PFSK-1 (cell line): ENCODE results near the gene ETV4.

ENCODE experiments used
- FOXP2 ChIP-seq: optimal IDR thresholded peaks from 2 replicates; pipeline ENCODE3; 2011; ENCODE audit warnings: borderline replicate concordance, control low read depth, inconsistent platforms; ENCODE audit not compliant: insufficient read depth; ENCODE audit errors: extremely low read length, extremely low read depth
- POLR2AphosphoS5 ChIP-seq: IDR thresholded peaks from 2 replicates; pipeline ENCODE4 v1.6.1; 2012; ENCODE audit warnings: low read depth, mild to moderate bottlenecking, control low read depth, low read length, moderate library complexity
- REST ChIP-seq, 2 experiments: IDR thresholded peaks; 2 replicates each; pipeline versions ENCODE4 v1.6.1 to v1.8.0; 2011 to 2012; ENCODE audit warnings: low read depth in 2 of 2, low read length in 2 of 2, control low read depth in 1 of 2, inconsistent platforms in 1 of 2, mild to moderate bottlenecking in 1 of 2, moderate library complexity in 1 of 2; ENCODE audit not compliant: insufficient read depth in 1 of 2
- SIN3A ChIP-seq: IDR thresholded peaks from 2 replicates; pipeline ENCODE4 v1.6.1; 2012; ENCODE audit warnings: mild to moderate bottlenecking, low read length, moderate library complexity, borderline replicate concordance; ENCODE audit not compliant: insufficient read depth
- TAF1 ChIP-seq: IDR thresholded peaks from 2 replicates; pipeline ENCODE4 v1.6.1; 2012; ENCODE audit warnings: low read length, control low read depth, borderline replicate concordance; ENCODE audit not compliant: insufficient read depth

ETV4 gene

DNA sequence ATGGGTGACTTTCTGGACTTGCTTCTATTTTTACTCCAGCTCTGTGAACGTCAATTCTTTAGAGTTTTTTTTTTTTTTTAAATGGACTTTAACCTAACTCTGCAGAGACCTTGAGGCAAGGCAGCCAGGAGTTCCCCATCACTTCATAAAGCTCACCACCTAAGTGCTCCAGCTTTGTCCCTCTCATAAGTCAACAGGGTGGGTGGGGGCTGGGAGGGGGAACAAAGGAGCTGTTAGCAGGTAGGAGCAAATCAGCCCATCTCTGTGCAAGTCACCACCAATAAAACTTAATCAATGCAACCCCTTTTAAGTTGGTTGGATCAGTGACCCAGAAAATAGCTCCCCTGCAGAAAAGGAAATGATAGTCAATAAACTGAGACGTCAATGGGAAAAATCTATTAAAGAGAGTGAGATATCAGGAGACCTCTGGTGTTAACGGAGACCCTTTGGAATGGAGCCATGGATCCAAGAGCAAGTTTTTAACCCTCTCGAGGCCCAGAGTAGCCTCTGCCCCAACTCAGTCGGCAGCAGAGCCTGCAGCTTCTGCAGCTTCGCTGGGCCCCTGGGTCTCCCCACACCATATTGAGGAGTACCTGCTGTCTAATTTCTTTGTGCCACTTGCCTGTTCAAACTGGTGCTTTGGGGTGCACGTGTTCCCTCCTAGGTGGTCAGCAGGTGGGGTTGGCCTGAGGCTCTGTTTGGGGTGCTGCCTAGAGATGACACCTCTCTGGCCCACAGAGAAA, 27.6 kb upstream of the ETV4 start:
- no peak for TF ChIP-seq TAF1
- TF ChIP-seq POLR2AphosphoS5 = no peak
- no peak for TF ChIP-seq REST (IDR thresholded peaks at IDR 0.05; ENCODE audit: insufficient read depth in 1 of 2, low read depth in 2 of 2, low read length in 2 of 2)
- no peak for TF ChIP-seq FOXP2
- TF ChIP-seq SIN3A = no peak

- TF ChIP-seq REST (IDR thresholded peaks at IDR 0.05; ENCODE audit: insufficient read depth in 1 of 2, low read depth in 2 of 2, low read length in 2 of 2) (no peak), SIN3A (no peak), TAF1 (no peak), FOXP2 (no peak), POLR2AphosphoS5 (no peak)
Observed at GRCh38 chr17:43572368-43572980, 26.3 kb upstream of the ETV4 start.

- TF ChIP-seq SIN3A (no peak), POLR2AphosphoS5 (no peak)
Observed at GRCh38 chr17:43570518-43570928, 24.4 kb upstream of the ETV4 start.

DNA sequence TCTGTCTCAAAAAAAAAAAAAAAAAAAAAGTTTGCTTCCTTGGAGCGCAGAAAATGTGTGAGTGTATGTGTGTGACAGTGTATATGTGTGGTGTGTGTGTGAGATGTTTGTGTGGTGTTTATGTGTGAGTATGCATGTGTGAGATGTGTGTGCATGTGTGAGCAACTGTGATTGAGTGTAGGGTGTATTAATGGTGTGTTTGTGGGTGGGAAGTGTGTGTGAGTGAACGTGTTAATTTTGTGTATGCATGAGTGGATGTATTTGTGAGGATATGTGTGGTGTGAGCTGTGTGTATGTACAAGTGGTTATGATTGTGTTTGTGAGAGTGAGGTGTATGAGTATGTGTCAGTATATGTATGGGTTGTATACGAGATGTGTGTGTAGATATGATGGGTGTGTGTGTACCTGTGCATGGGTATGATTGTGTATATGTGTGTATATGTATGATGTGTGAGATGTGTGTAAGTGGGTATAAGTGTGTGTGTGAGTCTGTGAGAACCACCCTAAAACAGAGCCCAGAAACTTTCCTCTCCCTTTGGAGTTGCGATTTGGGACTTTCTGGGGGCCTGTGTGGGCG, 22.5 kb upstream of the ETV4 start:
- no peak for TF ChIP-seq TAF1

DNA sequence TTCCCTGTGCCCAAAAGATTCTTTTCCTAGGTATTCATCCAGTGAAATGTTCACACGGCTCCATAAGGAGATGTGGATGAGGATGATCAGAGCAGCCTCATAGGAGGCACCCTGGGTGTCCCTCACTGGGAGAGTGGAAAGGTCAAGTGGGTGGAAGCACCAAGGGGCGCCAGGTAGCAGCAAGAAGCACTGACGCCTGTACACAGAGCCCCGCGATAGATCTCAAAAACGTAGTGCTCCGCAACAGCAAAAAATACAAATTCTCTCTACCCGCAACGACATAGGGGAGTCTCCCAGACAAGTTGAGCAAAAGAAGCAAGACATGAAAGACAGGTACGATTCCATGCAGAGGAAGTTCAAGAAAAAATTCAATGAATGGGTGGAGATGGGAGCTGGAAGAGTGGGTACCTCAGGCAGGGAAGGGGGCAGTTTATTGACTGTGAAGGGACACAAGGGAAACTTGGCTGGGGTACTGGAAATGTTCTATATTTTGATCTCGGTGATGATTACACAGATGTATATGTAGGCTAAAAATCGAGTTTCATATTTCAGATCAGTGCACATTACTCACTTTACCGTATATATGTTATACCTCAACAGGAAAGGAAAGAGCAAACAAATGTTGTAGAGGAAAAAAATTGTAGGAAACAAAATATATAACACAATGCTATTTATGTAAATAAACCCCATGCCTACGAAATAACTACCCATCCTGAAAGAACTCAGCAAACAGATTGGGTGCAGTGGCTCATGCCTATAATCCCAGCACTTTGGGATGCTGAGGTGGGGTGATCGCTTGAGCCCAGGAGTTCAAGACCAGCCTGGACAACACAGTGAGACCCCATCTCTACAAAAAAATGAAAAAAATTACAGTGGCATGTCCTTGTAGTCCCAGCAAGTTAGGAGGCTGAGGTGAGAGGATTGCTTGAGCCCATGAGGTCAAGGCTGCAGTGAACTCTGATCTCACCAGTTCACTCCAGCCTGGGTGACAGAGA, 17.8 kb upstream of the ETV4 start:
- TF ChIP-seq SIN3A (no peak), TAF1 (no peak), REST (IDR thresholded peaks at IDR 0.05; ENCODE audit: insufficient read depth in 1 of 2, low read depth in 2 of 2, low read length in 2 of 2) (no peak), POLR2AphosphoS5 (no peak), FOXP2 (no peak)
